ENCODE data around the gene PPIG.
A peak's percentile ranks its signal among the peaks of the same experiment; 100 is the strongest.
"Not testable (repeated sequence)": the region's sequence is repeated elsewhere in the genome, so short reads cannot be mapped to it uniquely, and the experiment has no call there.

The PPIG gene

DNA sequence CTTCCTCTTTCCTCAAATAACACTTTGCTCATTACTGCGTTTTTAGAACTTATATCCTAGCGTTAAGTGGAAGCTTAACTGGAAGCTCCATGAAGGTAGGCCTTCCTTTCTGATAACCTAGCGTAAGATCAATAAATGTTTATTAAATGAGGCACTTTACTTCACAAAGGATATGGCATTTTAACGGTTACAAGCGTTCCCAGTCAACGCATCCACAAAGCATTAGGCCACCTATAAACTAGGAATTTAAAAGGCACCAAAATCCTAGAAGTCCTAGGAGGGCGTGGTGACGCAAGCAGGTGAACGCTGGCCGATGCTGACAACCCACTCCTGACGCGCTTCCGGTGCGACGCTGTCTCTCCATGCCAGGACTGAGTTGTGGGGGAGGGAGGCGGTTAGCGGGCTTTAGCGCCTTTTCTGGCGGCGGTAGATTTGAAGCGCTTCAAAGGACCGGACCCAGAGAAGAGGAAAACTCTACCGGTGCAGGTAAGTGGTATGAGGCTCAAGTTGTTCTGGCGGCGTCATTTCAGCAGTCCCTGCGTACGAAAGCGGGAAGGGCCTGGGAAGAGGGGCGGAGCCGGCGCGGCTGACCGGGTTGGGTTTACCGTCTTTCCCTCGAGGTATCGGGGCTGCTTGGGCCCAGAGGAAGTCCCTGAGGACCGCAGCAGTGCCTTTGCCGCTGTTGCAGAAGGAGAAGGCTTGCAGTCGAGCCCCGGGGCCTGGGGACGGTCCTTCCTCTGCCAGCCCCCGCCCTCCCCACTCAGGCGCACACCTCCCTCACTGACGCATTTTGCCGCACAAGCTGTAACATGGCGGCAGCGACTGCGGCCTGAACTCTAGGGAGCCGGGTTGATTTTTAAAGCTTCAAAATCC is at the start of gene PPIG:
Gene PPIG, plus strand, starts transcription at position 347 of the 873 bp plus-strand sequence. CDS start 19,691 bp downstream, outside the sequence.
- peak; percentile 99 for DNase-seq

DNA sequence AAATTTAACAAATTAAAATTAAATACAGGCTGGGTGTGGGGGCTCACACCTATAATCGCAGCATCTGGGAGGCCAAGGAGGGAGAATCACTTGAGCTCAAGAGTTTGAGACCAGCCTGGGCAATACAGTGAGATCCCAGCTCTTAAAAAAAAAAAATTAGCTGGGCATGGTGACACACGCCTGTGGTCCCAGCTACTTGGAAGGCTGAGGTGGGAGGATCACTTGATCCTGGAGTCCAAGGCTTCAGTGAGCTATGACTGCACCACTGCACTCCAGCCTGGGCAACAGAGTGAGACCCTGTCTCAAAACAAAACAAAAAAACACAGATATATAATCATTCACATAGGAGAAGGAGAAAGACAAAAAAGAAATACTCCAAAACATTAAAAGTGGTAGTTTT is 44.7 kb upstream of the PPIG start:
- DNase-seq: not testable (repeated sequence)

DNA sequence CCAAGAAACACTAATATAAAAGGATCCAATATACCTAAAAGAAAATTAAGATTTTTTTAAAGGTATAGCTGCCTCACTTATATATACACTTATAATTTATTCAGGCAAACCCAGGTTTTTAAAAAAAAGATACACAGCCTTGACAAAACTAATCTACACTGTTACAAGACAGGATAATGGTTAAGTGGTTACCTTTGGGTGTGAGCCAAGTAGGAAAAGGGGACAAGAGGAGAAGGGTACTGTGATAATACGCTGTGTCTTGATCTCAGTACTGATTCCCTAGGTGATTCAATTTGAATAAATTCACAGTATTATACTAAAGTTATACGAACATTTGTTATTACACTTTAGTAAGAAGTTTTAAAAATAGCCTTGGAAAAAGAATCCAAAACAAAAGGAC is 44.0 kb upstream of the PPIG start:
- DNase-seq: no peak

DNA sequence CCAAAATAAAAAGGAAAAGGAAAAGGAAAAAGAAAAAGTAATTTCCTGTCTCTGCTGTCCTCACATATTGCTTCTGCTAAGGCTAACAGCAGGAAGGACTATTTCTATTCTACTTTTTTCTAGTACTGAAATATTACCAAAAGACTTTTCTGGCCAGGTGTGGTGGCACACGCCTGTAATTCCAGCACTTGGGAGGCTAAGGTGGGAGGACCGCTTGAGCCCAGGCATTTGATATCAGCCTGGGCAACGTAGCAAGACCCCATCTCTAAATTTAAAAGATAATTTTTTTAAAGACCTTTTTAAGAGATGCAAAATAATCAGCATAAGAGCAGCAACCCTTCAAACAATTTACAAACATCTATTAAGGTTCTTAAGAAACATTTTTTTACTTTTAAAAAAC is 41.7 kb upstream of the PPIG start:
- DNase-seq: no peak

DNA sequence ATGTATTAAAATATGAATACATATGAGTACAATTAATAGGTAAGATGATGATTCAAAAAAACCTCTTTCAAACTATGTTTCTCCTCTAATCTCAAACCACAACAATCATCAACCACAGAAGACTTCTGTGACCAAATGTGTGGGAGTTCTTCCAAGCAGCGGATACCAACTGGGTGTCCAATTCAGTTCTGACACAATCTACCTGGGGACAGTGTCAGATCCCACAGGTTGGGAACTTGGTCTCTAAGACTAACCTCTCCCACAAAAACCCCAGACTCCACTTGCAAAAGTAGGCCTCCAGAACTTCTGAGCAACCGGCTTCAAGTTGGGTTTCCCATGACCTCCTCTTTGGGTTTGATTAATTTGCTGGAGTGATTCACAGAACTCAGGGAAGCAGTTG is 37.4 kb upstream of the PPIG start:
- DNase-seq: no peak

DNA sequence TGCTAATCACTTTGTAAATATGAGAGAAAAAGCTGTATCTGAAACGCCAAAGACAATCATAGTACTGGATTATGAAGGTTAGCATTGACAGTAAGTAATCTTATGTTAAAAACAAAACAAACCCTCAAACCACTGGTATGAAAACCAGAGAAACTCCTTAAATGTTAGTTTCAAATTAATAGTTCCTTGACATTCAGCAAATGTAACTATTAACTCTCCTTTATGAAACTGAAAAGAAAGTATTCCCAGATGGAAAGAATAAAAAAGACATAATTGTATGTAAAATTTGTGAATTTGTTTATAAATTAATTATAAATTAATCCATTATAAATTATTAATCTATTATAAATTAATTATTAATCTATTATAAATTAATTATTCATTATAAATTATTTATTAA is 22.8 kb upstream of the PPIG start:
- DNase-seq: peak; percentile 40

DNA sequence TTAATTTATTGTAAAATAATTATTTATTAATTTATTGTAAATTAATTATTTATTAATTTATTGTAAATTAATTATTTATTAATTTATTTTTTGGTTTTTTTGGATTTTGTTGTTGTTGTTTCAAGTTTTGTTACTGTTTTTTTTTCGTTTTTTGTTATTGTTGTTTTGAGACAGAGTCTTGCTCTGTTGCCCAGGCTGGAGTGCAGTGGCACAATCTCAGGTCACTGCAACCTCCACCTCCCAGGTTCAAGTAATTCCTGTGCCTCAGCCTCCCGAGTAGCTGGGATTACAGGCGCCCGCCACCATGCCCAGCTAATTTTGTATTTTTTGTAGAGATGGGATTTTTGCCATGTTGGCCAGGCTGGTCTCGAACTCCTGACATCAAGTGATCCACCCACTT is 22.1 kb upstream of the PPIG start:
- DNase-seq: not testable (repeated sequence)

DNA sequence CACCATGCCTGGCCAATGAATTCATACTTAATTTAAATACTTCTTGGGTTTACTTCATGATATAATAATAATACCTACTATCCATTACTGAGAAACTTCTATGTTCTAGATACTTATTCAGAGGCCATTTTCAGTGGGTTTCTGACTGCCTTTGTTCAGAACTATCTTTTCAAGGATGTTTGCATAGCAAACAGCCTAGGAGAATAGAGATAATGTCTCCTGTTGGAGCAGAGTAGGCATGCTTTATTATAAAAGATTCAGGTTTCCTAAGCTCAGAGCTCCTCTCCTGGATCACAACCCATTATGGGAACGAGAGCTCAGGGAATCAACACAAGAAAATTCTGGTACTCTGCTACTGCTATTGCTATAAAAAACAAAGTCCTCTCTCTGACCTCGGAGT is 21.6 kb upstream of the PPIG start:
- peak; percentile 44 for DNase-seq

DNA sequence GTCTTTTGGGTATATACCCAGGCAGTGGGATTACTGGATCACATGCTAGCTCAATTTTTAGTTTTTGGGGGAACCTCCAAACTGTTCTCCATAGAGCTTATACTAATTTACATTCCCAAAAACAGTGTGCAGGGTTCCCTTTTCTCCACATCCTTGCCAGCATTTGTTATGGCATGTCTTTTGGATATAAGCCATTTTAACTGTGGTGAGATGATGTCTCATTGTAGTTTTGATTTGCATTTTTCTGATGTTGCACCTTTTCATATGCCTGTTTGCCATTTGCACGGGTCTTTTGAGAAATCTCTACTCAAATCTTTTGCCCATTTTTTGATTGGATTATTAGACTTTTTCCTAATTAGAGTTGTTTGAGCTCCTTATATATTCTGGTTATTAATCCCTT is 18.5 kb upstream of the PPIG start:
- DNase-seq: no peak

DNA sequence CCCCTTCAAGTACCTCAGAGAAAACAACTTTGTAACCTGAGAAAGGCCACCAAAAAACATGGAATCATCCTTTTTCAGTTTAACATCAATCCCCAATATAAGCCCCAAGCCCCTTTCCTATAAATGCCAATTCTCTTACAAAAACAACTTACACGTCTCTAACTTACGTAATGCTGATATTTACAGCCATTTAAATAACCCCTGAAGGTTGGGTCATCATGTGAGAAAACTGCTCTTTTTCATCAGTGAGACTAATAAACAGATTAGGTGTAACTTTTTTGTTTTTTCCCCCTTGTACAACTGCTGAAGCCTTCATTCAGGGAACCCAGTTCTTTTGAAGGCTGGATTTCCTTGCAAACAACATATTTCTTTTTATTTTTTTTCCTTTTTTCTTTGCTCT is 14.2 kb upstream of the PPIG start:
- no peak for DNase-seq

DNA sequence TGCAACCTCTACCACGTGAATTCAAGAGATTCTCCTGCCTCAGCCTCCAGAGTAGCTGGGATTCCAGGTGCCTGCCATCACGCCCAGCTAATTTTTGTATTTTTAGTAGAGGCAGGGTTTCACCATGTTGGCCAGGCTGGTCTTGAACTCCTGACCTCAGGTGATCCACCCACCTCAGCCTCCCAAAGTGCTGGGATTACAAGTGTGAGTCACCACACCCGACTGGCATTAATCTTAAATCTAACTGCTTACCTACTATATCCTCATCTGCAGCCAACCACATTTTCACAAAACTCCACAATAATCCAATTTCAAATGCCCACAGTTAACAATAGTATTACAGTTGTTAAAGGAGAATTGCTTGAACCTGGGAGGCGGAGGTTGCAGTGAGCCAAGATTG is 13.4 kb upstream of the PPIG start:
- not testable (repeated sequence) for DNase-seq

DNA sequence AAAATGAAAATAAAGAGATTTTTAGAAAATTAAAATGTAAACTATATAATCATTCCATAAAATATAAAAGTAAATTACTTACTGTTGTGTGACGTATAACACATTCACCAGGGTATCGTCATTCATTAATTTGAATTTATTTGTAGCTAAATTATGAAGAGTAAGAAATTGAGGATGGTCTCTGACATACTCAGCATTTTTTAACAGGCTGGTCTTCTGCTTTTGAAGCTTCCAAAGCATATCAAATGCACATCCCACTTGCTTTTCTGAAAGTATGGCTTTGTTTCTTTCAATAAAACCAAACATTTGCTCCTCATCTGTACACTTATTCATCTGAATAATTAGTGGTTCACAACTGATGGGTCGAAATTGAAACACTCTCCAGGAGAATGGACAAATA is 12.6 kb upstream of the PPIG start:
- DNase-seq: no peak

DNA sequence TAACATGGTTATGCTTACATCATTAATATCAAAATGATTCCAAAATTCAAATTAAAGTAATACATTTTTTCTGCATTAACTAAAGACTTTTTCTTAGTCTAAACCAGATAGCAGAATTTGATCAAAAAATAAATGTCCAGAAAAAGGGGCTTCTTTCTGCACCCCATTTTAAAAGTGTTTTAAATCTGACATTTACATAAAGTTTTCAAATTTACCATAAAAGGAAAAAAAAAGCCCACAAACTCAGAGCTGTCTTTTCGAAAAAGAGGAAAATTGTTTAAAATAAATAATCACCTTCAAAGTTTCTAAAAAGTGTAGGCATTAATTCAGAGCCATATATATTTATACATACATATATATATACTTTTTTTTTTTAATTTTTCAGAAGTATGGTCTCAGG is 12.0 kb upstream of the PPIG start:
- DNase-seq: no peak

DNA sequence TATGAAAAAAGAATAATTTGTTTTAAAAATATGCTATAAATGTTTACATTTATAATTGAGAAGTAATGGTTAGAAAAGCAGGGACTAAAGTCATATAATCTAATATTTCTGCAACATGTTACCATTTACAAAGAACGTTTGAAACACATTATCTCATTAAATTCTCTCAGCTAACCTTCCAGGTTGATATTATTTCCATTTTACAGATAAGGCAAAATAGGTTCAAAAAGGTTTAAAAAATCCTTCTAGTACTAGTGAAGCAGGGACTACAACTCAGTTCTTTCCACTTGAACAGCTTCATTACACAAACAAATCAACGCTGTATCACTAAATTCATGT is 11.4 kb upstream of the PPIG start:
- no peak for DNase-seq

DNA sequence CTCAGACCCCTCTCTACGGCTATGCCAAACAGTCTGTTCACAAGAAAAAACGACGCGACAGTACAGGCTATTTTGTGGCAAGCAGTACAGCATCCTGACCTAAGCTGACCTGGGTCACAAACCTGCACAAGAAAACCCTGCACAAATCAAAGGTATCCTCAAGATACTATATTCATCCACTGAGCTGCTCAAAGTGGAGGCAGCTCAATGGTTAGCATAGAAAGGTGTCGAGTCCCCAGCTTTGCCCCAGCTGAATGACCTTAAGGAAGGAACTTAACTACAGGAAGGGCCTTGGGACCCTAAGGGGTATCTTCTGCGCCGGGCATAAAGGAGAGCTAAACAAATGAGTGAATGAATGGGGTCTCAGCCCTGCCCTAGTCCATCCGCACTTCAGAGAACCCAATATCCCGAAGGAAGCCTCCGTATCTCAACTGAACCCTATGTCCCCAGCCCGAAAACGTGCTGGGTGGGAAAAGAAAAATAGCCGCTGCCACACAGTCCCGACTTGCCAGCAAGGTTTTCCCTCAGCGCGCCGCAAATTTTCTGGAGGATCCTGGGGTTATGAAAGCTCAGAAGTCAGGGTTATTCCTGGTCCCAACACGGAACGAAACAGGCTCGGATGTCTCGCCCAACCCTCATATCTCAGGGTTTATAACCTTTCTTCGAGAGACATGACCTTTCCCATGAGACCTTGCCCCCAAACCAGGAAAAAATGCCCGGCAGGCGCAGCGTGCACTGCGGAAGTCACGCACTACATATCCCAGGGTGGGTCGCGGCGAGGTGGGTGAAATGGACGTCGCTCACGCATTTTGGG is 10.8 kb upstream of the PPIG start, which contains the start of gene FASTKD1:
Gene FASTKD1, minus strand, starts transcription at position 706 of the 814 bp plus-strand sequence. CDS start 1,836 bp downstream, outside the sequence.
- peak; percentile 98 for DNase-seq

DNA sequence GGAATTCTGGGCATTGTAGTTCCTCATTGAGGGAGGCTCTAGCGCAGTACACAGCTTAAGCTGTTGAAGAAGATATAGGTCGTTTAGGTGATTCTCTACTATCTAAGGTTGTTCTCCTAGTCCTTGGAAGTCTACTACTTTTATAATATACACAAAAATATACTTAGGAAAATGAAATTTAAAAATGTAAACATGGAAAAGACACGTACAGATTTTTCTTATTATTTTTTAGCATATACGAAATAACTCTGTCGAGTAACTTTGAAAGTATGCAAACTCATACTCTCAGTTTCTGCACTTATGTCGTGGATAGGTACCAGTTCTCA is 10.2 kb upstream of the PPIG start:
- no peak for DNase-seq

DNA sequence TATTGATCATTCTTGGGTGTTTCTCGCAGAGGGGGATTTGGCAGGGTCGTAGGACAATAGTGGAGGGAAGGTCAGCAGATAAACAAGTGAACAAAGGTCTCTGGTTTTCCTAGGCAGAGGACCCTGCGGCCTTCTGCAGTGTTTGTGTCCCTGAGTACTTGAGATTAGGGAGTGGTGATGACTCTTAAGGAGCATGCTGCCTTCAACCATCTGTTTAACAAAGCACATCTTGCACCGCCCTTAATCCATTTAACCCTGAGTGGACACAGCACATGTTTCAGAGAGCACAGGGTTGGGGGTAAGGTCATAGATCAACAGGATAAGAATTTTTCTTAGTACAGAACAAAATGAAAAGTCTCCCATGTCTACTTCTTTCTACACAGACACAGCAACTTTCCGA is 9.6 kb upstream of the PPIG start:
- not testable (repeated sequence) for DNase-seq

DNA sequence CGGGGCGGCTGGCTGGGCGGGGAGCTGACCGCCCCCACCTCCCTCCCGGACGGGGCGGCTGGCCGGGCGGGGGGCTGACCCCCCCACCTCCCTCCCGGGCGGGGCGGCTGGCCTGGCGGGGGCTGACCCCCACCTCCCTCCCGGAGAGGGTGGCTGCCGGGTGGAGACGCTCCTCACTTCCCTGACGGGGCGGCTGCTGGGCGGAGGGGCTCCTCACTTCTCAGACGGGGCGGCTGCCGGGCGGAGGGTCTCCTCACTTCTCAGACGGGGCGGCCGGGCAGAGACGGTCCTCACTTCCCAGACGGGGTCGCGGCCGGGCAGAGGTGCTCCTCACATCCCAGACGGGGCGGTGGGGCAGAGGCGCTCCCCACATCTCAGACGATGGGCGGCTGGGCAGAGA is 8.9 kb upstream of the PPIG start:
- DNase-seq: not testable (repeated sequence)

DNA sequence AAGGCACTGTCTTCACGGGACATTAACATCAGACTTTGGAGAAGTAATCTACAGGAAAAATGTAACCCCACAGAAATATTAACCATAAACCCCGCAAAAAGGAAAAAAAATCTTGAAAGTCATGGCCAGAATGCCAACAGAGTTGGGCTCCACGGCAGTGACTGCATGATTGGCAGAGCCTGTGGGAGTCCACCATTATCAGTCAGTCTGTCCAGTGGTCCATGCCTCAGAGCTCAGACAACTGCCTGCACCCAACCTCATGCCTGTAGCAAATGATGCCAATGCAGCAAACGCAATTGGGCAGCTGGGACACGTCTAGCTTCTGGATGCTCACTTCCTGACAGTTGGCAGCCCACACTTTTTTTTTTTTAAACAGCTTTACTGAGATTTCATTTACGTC is 5.1 kb upstream of the PPIG start:
- no peak for DNase-seq

DNA sequence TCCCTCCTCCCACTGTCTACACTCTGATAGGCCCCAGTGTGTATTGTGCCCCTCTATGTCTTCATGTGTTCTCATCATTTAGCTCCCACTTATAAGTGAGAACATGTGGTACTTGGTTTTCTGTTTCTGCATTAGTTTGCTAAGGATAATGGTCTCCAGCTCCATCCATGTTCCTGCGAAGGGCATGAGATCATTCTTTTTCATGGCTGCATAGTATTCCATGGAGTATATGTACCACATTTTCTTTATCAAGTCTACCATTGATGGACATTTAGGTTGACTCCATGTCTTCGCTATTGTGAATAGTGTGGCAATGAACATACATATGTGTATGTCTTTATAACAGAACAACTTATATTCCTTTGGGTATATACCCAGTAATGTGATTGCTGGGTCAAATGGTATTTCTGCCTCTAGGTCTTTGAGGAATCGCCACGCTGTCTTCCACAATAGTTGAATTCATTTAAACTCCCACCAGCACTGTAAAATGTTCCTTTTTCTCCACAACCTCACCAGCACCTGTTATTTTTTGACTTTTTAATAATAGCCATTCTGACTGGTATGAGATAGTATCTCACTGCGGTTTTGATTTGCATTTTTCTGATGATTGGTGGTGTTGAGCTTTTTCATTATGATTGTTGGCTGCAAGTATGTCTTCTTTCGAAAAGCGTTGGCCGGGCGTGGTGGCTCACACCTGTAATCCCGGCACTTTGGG is 1.4 kb upstream of the PPIG start:
- not testable (repeated sequence) for DNase-seq

DNA sequence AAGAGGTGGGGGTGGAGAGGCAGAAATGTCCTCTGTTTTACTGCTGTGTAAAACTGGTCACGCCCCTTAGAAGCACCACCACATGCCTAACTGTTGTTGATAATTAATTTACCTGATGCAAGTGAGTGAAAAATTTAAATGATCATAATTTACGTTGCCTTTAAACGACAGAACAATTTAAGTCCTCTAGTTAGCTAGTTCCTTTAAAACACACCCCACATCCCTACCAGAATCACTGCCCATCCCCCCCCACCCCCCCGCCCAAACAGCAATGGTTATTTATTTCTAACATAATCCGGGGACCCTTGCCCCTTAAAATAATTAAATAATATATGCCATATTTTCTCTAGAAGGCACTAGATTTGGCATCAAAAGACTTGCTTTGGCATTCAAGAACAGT is 633 bp upstream of the PPIG start:
- no peak for DNase-seq

DNA sequence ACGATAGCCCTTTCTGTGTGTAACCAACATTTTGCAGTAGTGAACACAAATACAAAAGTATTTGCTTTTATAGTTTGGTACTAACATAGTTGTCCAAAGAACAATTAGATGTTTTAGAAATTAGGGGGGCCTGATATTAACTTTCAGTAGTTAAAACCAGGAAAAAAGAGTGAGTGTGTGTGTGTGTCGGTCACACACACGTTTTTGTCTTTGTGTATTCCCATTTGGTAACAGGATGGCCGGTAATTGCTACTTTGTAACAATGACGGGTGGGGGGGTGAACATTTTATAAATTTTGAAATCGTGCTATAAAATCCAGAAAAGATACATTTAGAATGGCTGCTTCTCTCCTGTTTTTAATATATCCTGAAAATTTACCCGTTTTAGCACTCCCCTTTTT is 1.5 kb downstream of the PPIG start:
- peak; percentile 38 for DNase-seq

DNA sequence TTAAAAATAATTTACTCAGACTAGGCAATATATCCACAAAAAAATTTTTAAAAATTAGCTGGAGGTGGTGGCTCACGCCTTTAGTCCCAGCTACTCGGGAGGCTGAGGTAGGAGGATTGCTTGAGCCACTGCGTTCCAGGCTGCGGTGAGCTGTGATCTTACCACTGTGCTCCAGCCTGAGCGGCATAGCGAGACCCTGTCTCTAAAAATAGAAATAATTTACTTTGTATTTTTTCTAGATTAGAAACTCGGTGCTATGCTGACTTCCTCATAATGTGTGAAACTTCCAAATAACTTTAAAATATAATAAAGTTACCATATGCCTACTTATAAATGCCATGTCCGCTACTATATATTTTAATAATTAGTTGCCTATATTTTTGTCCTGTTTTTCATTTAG is 6.7 kb downstream of the PPIG start:
- no peak for DNase-seq

DNA sequence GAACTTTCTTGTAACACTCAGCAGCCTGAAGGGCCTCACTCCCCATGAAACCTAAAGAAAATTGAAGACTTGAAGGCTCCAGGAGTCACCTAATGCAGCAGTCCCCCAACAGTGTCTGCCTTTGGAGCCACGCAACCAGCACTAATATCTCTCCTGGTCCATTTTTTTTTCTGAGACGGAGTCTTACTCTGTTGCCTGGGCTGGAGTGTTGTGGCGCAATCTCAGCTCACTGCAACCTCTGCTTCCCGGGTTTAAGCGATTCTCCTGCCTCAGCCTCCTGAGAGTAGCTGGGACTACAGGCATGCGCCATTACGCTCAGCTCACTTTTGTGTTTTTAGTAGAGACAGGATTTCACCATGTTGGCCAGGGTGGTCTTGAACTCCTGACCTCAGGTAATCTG is 12.4 kb downstream of the PPIG start:
- not testable (repeated sequence) for DNase-seq
